ENCODE measurements around the gene SPANXN3.
"Not testable (repeated sequence)": the region's sequence is repeated elsewhere in the genome, so short reads cannot be mapped to it uniquely, and the experiment has no call there.

- TF ChIP-seq OSR1 (CRISPR knock-in tag; IDR thresholded peaks at IDR 0.05); RARB (CRISPR knock-in tag; IDR thresholded peaks at IDR 0.05); PATZ1 (CRISPR knock-in tag; IDR thresholded peaks at IDR 0.05; ENCODE audit: borderline replicate concordance); PPARA (CRISPR knock-in tag; IDR thresholded peaks at IDR 0.05; ENCODE audit: borderline replicate concordance); CSRNP3 (CRISPR knock-in tag; IDR thresholded peaks at IDR 0.05); ZFP30 (CRISPR knock-in tag; IDR thresholded peaks at IDR 0.05); ZNF70 (CRISPR knock-in tag; IDR thresholded peaks at IDR 0.05); TCF4 (CRISPR knock-in tag; IDR thresholded peaks at IDR 0.05; ENCODE audit: borderline replicate concordance); ZFP3 (CRISPR knock-in tag; IDR thresholded peaks at IDR 0.05); TOX (CRISPR knock-in tag; IDR thresholded peaks at IDR 0.05; ENCODE audit: borderline replicate concordance); GLIS3 (CRISPR knock-in tag; IDR thresholded peaks at IDR 0.05): not testable (repeated sequence)
- TF ChIP-seq, protein P1, sequence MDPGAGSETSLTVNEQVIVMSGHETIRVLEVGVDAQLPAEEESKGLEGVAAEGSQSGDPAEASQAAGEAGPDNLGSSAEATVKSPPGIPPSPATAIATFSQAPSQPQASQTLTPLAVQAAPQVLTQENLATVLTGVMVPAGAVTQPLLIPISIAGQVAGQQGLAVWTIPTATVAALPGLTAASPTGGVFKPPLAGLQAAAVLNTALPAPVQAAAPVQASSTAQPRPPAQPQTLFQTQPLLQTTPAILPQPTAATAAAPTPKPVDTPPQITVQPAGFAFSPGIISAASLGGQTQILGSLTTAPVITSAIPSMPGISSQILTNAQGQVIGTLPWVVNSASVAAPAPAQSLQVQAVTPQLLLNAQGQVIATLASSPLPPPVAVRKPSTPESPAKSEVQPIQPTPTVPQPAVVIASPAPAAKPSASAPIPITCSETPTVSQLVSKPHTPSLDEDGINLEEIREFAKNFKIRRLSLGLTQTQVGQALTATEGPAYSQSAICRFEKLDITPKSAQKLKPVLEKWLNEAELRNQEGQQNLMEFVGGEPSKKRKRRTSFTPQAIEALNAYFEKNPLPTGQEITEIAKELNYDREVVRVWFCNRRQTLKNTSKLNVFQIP (CRISPR knock-in tag; IDR thresholded peaks at IDR 0.05; ENCODE audit: borderline replicate concordance, low read depth): not testable (repeated sequence)
- TF ChIP-seq, protein P2, sequence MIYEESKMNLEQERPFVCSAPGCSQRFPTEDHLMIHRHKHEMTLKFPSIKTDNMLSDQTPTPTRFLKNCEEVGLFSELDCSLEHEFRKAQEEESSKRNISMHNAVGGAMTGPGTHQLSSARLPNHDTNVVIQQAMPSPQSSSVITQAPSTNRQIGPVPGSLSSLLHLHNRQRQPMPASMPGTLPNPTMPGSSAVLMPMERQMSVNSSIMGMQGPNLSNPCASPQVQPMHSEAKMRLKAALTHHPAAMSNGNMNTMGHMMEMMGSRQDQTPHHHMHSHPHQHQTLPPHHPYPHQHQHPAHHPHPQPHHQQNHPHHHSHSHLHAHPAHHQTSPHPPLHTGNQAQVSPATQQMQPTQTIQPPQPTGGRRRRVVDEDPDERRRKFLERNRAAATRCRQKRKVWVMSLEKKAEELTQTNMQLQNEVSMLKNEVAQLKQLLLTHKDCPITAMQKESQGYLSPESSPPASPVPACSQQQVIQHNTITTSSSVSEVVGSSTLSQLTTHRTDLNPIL (CRISPR knock-in tag; IDR thresholded peaks at IDR 0.05; ENCODE audit: low read depth): not testable (repeated sequence)
- TF ChIP-seq, protein P3, sequence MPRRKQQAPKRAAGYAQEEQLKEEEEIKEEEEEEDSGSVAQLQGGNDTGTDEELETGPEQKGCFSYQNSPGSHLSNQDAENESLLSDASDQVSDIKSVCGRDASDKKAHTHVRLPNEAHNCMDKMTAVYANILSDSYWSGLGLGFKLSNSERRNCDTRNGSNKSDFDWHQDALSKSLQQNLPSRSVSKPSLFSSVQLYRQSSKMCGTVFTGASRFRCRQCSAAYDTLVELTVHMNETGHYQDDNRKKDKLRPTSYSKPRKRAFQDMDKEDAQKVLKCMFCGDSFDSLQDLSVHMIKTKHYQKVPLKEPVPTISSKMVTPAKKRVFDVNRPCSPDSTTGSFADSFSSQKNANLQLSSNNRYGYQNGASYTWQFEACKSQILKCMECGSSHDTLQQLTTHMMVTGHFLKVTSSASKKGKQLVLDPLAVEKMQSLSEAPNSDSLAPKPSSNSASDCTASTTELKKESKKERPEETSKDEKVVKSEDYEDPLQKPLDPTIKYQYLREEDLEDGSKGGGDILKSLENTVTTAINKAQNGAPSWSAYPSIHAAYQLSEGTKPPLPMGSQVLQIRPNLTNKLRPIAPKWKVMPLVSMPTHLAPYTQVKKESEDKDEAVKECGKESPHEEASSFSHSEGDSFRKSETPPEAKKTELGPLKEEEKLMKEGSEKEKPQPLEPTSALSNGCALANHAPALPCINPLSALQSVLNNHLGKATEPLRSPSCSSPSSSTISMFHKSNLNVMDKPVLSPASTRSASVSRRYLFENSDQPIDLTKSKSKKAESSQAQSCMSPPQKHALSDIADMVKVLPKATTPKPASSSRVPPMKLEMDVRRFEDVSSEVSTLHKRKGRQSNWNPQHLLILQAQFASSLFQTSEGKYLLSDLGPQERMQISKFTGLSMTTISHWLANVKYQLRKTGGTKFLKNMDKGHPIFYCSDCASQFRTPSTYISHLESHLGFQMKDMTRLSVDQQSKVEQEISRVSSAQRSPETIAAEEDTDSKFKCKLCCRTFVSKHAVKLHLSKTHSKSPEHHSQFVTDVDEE (CRISPR knock-in tag; IDR thresholded peaks at IDR 0.05): not testable (repeated sequence)
Measured at GRCh38 chrX:143517375-143517774, at the start of gene SPANXN3.

All from SK-N-SH treated with all-trans-retinoic acid at 6 μM for 48 hours (cell line).